SW480 (cell line): ENCODE data around the gene PITRM1.

Experiments used
- DNase-seq: peaks from one replicate; pipeline ENCODE4 v3.0.0-alpha.2; 2016; ENCODE audit warnings: low spot score

PITRM1 gene

DNA sequence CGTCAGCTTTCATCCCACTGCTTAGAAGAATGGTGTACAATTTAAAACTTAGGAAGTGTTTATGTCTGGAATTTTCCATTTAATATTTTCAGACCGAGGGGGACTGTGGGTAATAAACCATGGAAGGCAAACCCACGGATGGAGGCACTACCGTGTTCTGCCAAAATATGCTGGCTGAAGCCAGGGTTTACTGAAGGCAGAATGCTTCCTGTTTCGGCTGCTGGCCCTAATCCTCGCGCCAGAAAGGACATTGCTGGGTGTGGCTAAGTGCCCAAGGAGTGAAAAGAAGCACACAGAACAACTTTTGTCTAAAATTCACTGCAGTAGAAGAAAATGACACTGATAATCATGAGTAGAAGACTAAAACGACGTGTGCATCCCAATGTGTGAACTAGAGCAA lies 32.3 kb downstream of the PITRM1 start:
- DNase-seq: no peak

DNA sequence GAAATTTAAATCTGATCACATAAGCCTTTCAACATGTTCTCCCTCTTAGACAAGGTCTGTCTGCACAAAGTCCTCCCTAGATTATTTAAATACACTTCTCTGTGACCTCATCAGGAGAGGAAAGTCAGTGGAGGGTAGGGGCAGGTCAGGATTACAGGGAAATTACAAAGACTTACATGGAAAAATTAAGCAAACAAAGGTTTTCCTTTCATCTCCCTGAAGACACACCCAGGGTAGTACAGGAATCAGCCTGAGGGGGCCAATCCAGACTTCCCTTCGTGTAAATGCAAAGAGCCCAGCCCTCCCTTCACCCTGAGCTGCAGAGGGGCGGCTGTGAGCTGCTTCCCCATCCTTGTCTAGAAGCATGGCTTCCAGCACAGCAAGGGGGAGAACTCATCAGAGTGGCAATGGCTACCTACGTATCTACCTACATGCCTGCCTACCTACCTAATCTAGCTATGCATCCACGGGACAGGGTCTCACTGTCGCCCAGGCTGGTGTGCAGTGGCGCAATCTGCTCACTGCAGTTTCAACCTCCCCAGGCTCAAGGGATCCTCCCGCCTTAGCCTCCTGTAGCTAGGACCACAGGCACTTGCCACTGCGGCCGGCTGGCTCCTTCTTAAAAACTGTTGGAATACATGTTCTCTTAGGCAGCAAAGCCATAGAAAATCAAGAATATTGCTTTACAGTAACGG lies 33.2 kb downstream of the PITRM1 start:
- DNase-seq: no peak

DNA sequence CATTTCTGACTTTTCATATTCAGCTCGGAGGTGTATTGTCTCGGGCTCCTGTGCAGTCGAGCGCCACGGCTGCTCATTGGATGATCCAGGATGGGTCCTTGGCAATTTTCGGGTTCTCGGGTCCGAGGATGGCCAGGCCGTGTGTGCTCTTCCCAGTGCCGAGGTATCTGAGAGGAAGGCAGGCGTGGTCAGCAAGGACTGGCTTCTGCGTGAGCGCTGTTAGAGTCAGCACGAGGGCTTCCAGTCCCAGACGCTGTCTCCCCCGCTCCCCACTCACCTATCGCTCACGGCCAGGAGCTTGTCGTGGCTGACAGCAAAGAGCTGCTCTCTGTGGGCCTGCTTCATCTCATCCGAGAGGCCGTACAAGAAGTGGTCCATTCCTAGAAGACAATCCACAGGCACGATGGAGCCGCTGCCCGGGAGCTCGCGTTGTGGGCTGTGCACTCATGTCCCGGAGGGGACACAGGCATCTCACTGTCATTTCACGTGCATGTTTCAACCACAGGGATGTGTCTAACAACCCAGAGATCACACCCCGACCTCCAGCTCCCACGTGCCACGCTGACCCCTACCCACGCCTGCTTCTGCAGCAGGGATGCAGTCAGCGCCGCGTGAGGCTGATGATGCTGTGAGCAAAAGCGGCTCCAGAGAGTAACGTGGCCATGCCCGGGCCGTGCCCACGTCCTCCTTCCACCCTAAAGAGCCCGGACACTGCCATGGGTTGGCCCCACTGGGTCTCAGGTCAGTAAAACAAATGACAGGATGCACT lies 34.4 kb downstream of the PITRM1 start:
- no peak for DNase-seq

DNA sequence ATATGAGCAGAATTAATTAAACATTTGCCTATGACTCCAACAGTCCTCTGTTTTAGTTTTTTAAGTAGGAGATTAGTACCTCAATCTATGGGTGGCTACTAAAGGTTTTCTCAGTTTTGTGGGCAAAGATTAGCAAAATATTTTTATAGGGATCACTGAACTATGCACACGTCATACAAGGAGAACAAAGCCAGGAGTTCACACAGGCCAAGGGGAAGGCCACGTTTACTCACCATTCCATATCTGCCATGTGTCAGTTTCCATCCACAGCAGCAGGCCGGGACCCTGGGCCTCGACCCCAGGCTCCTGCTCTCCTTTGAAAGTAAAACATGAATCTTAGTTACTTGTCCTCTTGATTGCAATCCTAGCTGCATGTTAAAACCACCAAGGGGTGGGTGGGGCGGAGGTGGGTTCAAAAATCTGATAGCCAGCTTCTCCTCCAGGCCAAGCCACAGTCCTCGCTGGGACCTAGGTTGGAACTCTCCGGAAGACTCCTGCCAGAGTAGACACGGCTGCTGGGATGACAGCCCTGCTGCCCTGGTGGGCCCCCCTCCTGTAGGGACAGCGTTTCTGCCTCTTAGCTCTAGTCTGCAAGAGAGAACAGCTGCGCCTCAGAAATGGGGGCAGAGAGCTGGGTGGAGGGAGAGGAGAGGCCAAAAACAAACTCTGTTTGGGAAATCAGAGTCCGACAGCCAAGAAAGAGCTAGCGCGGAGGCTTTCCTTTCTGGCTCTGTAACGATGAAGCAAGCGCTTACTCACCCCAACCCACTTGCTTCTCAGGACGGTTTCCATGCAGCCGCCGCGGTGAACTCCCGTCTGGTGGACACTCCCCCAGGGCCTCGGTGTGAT lies 35.6 kb downstream of the PITRM1 start:
- no peak for DNase-seq

DNA sequence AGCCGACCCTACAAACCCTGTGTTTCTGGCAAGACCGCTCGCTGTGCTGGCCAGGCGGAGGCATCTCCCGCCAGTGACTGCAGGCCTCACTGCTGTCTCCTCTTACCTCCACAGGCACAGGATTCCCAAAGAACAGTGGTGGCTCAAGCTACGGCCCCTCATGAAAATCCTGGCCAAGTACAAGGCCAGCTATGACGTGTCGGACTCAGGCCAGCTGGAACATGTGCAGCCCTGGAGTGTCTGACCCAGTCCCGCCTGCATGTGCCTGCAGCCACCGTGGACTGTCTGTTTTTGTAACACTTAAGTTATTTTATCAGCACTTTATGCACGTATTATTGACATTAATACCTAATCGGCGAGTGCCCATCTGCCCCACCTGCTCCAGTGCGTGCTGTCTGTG lies 36.2 kb downstream of the PITRM1 start:
- DNase-seq: no peak

DNA sequence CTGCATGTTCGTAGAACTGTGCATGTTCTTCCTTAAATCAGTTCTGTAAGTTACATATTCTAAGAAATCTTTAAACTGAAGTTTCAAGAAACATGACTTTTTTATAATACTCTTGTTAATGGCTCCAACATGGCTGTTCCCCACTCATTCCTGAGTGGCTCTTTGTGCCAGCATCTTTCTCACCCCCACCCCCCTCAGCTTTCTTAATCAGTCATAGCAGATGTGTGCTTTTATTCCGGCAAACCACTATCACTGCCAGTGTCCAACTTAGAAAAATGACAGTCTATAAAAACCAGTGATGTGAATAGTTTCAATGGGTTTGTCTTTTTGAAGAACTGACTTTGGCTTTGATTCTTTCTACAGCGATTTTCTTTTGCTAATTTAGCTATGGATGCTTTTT lies 37.6 kb downstream of the PITRM1 start:
- no peak for DNase-seq

DNA sequence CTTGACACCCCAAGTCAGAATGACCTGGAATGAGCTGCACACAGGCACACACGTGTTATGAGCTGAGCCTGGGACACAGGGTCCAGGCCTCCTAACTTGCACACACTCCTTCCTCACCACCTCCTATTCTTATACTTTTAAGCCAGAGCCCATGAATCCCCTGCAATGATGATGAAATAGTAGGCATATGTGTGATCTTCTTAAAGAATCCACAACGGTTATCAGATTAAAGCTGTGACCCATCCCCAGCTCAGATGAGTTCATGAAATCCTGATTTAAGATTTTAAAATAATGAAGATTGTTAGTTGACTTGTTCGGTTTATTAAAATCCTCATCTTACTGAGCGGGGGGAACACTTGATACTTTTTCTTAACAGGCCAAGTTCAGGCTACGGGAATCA lies 38.6 kb downstream of the PITRM1 start:
- no peak for DNase-seq

DNA sequence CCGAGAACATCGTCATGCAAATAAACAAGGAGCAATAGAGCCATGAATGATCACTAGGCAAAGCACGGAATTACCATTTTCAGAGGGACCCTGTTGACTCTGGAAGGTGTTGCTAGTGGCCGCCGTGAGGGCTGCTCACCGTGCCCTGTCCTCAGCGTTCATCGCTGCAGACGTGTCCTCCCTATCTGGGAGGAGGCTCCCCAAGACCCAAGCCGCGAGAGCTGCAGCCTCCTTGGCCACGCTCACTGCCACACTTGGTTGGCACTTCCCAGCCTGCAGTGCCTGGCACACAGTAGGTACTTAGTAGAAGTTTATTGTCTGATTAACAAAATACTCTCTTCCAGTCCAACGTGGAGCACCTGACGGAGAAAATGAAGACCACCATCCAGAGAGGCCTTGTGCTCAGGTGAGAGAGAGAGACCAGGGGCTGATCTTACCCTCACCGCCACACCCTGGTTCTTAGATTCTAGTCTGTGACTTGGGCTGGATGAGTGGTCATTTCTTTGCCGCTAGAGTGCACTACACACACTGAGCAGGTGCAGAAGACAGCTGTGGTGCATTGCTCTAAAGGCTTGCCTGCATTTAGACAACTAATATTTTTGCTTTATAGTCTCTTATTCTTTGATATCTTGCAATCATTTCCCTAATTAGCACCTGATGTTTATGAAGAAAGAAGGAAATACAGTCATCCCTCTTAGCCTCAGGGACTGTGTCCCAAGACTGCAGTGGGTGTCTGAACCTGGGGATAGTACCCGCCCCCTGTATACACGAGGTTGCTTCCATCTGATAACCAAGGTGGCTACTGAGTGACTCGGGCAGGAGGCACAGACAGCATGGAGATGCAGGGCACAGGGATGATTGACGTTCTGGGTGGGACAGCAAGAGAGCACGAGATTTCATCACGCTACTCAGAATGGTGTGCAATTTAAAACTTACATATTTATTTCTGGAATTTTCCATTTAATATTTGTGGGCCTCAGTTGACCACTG lies 40.3 kb downstream of the PITRM1 start:
- no peak for DNase-seq

DNA sequence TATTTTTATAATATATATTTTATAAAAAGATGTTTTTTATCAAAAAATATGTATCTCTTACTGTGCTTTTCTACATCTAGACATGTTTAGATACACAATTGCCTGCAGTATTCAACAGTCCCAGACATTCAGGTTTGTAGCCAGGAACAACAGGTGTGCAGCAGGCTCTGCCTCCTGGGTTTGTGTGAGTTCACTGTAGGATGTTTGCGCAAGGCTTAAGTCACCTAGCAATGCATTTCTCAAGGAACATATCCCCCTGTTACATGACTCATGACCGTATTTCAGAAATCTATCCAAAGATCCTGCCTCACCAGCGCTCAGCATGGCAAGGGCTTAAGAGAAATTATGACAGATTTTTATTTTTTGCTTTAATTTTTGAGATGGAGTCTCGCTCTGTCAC lies 41.5 kb downstream of the PITRM1 start:
- no peak for DNase-seq

DNA sequence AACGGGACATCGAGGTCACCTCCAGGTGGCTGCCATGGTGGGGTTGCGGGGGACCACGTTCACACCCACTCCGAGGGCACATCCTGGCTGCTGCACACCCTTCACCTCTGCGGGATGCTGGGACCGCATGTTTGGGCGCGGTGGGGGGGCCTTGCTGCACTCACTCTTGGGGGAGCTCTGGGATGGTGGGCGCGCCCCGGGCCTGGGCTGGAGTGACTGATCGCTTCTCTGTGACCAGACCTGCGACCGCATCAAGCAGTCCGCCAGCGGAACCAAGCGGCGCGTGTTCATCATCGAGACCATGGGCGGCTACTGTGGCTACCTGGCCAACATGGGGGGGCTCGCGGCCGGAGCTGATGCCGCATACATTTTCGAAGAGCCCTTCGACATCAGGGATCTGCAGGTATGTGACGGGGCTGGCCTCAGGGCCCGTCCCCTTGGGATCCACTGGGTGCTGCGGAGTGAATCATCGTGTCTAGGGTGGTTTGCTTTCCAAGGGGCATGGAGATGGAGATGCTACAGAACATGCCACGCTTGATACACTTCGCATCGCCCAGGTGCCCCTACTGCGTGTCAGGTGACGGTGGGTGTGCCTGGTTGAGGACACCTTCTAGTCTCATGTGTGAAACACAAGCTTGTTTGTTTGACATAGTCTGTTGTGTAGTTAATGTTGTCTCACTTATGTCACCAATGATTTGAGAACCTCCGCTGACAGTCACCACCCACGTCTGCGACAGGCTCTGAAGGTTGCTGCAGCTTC lies 42.8 kb downstream of the PITRM1 start:
- no peak for DNase-seq

DNA sequence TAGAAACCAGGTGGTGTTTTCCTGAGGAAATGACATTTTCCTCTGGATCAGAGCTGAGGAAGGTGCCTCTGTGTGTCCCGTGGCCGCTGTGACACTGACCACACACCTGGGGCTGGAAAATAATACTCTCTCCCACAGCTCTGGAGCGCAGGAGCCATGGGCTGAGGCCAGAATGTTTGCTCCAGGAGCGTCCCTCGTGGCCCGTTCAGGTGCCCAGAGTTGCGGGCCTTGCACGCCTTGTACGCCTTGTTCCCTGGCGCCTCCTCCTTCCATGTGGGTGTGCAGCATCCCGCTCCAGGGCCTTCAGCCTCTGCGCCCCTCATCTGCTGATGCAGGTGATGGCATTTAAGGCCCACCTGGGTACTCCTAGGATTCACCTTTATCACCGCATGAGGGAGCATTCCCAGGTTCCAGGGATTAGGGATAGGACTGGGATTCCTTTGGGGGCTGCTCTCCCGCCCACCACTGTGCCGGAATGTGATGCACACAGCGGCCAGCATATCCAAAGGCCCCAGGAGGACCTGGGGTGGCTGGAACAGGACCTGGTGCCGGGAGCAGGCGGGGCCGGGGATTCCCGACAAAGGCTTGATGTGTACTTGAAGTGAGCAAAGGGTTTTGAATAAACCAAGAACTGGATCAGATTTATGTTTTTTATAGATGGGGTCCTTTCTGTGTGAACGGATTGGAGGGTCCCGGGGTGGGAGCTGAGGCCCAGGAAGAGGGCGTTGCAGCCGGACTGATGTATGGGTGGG lies 44.0 kb downstream of the PITRM1 start:
- no peak for DNase-seq

DNA sequence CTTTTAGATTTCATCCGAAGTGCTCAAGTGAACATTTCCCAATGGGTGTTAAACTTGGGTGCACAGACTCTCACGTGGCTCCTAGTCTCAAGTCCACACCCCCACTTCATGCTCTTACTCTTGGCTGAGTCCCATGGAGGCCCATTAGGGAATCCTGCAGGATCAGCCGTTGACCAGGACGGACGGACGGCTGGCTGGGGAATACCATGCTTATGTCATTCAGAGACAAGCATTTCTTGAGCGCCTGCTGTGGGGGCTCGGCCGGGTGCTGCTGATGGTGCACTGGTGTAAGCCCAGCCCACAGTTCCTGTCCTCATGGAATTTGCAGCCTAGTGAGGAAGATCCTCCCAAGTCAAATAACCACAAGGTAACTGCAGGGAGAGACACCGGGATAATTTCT lies 44.7 kb downstream of the PITRM1 start:
- DNase-seq: no peak

DNA sequence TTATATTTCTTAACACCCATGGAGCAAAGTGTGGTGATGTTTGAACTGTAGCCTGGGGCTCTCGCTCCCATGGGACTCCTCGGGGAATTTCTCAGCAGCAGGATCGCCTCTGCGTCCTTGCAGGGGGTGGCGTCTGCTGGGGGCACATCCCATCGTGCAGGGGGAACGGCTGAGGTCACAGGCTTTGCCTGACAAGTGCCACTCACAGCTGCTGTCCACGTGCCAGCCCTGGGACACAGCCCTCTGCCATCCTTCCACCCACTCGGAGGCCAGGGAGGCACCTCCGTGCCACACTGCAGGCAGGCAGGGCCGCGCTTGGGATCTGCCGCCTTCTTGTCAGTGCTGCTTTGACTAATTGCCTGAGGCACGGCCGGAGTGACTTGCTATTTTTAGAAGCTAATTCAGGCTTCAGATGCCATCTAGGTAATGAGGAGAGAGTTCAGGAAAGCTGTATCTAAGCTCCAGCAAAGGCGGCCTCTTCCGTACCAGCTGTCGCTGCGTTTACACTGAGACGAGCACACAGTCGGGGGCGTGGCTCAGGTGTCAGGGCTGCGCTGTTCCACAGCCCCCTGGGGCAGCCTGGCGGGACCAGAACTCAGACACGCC lies 45.7 kb downstream of the PITRM1 start:
- DNase-seq: peak; percentile 6

DNA sequence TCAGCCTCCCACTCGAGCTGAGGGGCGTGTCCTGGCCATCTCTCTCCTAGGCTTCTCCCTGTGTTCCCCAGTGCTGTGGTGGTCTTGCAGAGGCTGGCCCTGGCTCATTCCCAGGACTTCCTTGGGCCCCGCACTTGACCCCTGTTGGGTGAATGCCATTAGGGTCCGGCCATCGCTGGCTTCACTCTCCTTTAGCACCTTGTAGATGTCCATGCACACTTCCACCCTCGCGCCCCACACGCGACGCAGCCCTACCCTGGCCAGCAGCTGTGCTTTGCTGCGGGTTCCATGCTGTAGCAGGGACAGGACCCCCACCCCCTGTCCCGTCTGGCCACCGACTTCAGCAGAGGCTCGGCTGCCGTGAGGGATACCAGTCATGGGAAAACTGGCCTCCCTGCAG lies 46.3 kb downstream of the PITRM1 start:
- no peak for DNase-seq

DNA sequence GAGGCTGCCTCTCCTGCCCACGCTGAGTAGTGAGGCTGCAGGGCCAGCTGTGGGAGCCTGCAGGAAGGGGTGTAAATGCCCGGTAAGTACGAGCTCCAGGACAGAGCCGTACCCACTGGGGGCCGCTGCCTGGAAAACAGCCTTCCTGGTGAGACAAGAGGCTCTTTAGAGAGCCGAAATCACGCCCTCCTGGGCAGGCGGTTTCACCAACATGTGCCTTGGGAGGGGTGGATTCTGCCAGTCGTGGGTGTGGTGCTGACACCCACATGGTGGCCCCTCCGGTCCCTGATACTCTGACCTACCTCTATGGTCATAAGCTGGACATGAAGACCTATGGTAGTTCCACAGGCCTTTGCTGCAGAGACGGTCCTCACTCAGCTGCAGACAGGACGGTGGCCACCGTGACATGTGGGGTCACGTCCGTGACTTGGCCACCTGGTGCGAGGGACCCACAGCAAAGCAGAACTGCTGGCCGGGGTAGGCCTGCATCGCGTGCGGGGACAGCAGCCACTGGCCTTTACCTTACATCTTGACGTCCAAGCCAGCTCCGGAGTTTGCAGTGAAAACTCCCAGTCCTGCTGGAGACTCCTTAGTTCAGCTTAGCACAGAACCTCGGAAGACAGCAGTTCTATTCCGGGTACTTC lies 46.9 kb downstream of the PITRM1 start:
- no peak for DNase-seq

DNA sequence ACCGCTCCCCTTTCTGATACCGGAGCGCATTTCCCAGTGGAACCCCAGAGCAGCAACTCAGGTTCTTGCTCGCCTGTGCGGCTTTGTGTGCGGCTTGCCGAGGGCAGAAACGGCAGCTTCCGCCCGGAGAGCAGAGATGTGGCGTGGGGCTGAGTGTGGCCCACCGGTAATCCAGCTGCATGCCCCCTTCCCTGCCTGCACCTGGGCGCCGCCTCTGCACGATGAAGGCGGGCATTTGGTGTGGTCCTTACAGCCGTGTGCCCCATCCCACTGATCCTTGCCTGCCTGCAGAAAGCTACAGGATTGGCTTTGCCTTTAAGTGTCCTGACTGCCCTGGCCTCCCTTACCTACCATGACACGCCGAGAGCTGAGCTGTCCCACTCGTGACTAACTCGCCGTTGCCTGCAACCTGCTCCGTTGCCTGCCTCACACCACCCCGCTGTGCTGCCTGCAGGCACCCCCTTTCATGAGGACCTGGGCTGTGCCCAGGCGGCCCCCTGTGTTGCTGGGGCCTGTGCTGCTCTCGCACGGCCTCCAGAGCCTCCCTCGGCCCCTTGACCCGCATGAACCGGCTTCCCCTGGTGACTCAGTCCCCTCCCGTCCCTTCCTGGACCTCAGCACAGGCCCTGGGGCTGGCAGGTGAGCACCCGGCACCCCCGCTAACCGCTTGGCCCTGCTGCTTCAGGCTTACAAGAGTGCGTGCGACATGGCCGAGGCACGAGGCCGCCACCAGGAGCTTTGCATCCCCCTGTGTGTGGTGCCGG lies 48.0 kb downstream of the PITRM1 start:
- no peak for DNase-seq

DNA sequence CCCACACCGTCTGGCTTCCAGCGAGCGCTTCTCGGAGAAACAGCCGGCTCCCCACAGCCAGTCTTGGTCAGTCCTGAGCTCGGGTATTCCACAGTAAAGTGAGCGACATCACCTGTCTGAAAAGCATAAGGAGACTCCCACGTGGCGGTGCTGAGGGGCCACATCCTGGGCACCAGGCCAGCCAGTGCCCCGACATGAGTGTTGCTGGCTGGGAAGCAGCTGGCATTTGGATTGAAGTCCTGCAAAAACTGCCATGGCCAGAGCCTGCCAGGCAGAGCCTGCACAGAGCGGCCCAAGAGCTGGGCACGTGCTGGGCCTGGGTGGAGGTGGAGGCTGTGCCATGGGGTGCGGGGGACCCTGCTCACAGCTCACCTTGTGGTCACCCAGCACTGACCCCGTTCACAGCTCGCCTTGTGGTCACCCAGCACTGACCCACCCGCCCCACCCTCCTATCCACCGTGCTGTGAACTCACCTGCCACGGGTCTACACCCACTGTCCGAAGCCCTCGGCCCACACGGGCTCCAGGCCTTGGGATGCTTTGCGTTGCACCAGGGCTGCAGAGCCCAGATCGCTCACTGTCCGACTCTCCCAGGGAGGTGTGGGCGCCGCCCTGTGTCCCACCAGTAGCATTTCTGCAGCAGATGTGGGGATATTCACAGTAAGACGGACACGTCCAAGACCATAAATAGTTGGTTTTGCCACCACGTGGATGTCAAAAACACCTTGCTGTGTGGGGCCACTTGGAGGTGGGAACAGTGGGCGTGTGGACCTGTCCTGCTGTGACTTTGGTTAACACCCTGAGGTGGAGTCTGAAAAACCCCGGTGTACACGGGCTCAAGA lies 48.8 kb downstream of the PITRM1 start:
- no peak for DNase-seq
